WERI-Rb-1 (cell line): ENCODE data around the gene FKBP7.

Source experiments
- DNase-seq: peaks from one replicate; pipeline ENCODE4 v3.0.0-alpha.2; 2020
- H3K27ac ChIP-seq: fragments of 250-450 bp; sonication (Bioruptor Pico); 2 replicates; pipeline ENCODE4 v1.5.1; 2020; ENCODE audit warnings: mild to moderate bottlenecking, moderate library complexity
- H3K27me3 ChIP-seq: fragments of 250-450 bp; sonication (Bioruptor Pico); 2 replicates; pipeline ENCODE4 v1.5.1; 2021; ENCODE audit warnings: mild to moderate bottlenecking, low read depth, moderate library complexity; ENCODE audit not compliant: insufficient read depth, severe bottlenecking
- H3K36me3 ChIP-seq: fragments of 250-450 bp; sonication (Bioruptor Pico); 2 replicates; pipeline ENCODE4 v1.5.1; 2020; ENCODE audit warnings: mild to moderate bottlenecking, moderate library complexity
- H3K4me3 ChIP-seq: 2 replicates; pipeline ENCODE4 v1.5.1; 2011; ENCODE audit warnings: low read depth, mild to moderate bottlenecking, control low read depth, low read length
- H3K9me3 ChIP-seq: fragments of 250-450 bp; sonication (Bioruptor Pico); 2 replicates; pipeline ENCODE4 v1.5.1; 2021; ENCODE audit warnings: mild to moderate bottlenecking, moderate library complexity; ENCODE audit not compliant: severe bottlenecking
- TF ChIP-seq, protein P1 (sequence below): IDR thresholded peaks from 2 replicates; pipeline ENCODE4 v1.5.1; 2011; ENCODE audit warnings: low read depth, mild to moderate bottlenecking, control low read depth, inconsistent platforms, low read length

The FKBP7 gene

DNA sequence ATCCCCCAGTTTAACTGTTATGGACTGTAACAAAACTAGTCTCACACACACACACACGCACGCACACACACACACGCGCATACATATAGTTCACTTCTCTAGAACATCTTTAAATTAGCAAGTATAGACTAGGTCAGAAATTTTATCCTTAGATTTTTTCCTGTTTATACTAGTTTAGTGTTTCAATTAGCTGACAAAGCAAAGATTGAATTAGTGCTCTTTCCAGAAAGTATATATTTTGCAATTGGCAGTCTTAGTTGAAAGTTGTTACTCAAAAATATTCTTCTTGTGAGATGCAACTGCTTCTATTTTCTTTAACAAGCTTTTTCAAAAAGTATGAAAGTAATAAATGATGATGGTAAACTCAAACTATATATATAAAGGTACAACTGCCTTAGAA, 24.4 kb upstream of the FKBP7 start:
- Histone ChIP-seq H3K36me3 (peaks cover 54% of the 10 kb centered on the region), H3K4me3 (no peak overlapping the region), H3K27me3 (no peaks in the 10 kb centered on the region), H3K27ac (no peak overlapping the region), H3K9me3 (no peaks in the 10 kb centered on the region)
- no peak for DNase-seq
- TF ChIP-seq, protein P1, sequence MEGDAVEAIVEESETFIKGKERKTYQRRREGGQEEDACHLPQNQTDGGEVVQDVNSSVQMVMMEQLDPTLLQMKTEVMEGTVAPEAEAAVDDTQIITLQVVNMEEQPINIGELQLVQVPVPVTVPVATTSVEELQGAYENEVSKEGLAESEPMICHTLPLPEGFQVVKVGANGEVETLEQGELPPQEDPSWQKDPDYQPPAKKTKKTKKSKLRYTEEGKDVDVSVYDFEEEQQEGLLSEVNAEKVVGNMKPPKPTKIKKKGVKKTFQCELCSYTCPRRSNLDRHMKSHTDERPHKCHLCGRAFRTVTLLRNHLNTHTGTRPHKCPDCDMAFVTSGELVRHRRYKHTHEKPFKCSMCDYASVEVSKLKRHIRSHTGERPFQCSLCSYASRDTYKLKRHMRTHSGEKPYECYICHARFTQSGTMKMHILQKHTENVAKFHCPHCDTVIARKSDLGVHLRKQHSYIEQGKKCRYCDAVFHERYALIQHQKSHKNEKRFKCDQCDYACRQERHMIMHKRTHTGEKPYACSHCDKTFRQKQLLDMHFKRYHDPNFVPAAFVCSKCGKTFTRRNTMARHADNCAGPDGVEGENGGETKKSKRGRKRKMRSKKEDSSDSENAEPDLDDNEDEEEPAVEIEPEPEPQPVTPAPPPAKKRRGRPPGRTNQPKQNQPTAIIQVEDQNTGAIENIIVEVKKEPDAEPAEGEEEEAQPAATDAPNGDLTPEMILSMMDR: no peak

DNA sequence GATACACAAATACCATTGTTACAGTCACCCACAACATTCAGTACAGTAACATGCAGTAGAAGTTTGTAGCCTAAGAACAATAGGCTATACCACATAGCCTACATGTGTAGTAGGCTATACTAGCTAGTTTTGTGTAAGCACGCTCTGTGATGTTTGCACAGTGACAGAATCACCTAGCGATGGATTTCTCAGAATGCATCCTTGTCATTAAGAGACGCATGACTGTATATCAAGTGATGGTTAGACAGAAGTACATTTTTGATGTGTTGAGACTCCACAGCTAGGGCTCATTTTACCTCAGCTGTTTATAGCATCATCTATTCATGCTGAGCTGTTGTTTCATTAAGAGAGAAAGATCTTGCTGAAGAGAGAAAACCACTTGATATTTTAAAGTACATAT, 21.2 kb upstream of the FKBP7 start:
- TF ChIP-seq, protein P1: no peak
- no peak overlapping the region for H3K27ac ChIP-seq
- no peaks in the 10 kb centered on the region for H3K9me3 ChIP-seq
- H3K36me3 ChIP-seq: peaks cover 66% of the 10 kb centered on the region
- no peaks in the 10 kb centered on the region for H3K27me3 ChIP-seq
- H3K4me3 ChIP-seq: no peak overlapping the region
- DNase-seq: no peak

DNA sequence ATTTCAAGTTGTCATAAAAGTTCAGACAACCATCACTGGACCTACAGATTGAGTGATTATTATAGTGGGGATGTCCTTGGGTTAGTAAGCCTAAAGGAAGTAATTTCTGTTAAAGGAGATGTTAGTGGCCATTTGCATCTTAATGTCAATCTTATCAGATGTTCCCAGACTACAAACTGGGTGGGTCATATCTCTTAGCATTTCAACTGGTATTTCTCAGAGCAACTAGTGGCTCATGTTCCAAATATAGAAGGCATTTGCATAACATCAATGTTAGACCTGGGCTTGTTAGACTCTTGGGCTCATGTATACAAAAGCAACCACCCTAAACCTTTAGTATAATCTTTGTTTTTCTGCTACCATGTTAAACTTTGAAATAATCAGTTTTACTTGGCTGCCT, 19.7 kb upstream of the FKBP7 start:
- peaks cover 74% of the 10 kb centered on the region for H3K36me3 ChIP-seq
- no peak for DNase-seq

DNA sequence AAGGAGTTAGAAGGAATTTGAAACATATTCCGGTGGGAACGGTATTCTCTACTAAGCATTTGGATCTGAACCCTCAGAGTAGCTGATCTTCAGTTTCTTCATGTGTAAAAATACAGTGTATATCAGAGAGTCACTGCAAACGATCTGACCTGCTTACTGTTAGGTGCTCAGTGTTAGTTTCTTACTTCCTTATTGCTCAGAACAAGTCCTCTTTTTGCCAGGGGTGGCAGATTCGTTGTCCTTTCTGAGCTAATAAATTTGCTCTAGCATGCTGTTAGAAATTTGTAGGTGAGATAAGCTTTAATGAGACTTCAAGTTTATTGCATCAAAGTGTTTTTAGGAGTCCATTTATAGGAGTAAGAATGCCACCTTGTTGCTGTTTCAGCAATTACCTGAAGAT, 17.6 kb upstream of the FKBP7 start:
- peaks cover 68% of the 10 kb centered on the region for H3K36me3 ChIP-seq
- no peak overlapping the region for H3K4me3 ChIP-seq
- TF ChIP-seq, protein P1: no peak
- no peak for DNase-seq
- H3K27me3 ChIP-seq: no peaks in the 10 kb centered on the region
- no peak overlapping the region for H3K27ac ChIP-seq
- H3K9me3 ChIP-seq: no peaks in the 10 kb centered on the region

More for the DNA sequence above, 19.7 kb upstream of the FKBP7 start:
- Histone ChIP-seq H3K4me3 (no peak overlapping the region), H3K9me3 (no peaks in the 10 kb centered on the region), H3K27me3 (no peaks in the 10 kb centered on the region), H3K27ac (no peak overlapping the region)
- TF ChIP-seq, protein P1: no peak

DNA sequence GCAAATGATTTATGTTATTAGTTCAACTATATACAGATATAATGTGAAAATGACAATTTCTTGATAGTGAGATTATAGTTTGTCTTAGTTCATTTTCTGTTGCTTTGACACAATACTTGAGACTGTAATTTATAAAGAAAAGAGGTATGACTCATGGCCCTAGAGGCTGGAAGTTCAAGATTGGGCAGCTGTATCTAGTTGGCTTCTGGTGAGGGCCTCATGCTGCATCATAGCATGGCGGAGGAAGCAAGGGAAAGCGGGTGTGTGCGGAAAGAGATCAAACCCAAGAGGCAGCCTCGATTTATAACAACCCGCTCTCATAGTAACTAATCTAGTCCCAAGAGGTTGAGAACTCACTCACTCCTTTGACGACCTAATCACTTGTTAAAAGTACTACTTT, 13.2 kb upstream of the FKBP7 start:
- no peak for DNase-seq
- TF ChIP-seq, protein P1: no peak
- Histone ChIP-seq H3K27ac (no peak overlapping the region), H3K36me3 (peaks cover 48% of the 10 kb centered on the region), H3K27me3 (no peaks in the 10 kb centered on the region), H3K9me3 (no peaks in the 10 kb centered on the region), H3K4me3 (no peak overlapping the region)

DNA sequence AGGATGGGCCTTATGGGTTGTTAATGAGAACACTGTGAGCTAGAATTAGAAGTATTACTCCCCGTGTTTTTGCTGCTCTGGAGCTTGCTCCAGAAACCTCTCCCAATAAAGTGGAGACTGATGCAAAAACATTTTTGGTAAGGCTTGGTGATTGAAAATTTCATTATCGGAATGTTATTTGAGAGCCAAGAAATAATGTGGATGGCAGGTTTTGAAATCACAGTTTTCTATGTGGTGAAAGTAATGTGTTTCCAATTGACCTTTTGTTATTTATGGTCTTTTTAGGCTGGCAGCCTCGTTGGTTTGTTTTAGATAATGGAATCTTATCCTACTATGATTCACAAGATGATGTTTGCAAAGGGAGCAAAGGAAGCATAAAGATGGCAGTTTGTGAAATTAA, 7.0 kb upstream of the FKBP7 start:
- Histone ChIP-seq H3K4me3 (no peak overlapping the region), H3K27me3 (no peaks in the 10 kb centered on the region), H3K27ac (no peak overlapping the region), H3K9me3 (no peaks in the 10 kb centered on the region), H3K36me3 (peaks cover 12% of the 10 kb centered on the region)
- no peak for DNase-seq
- TF ChIP-seq, protein P1: no peak
